Endothelial cell of umbilical vein (primary cell): Measurements from ENCODE around the gene RAD9A. TPM values are rescaled to one million over a fixed set of nuclear protein-coding genes. Genes with fewer than 3 reads are reported as not detected.

Experiments
- BruUV-seq: library from RNA; stranded (reverse); fragments of 400-500 nt; replicated peaks from 2 replicates; lab custom pipeline; 2021; lab: Mats Ljungman, UMichigan
- CTCF ChIA-PET: fragments of 300-600, 350-600 bp; sonication (Branson Sonifier 250); formaldehyde crosslinking; loops from one replicate; lab custom pipeline; 2021; ENCODE audit warnings: antibody characterized with exemption, inconsistent platforms; lab: Charles Lee
- POLR2A ChIA-PET: fragments of 300-600, 350-600 bp; sonication (Branson Sonifier 250); formaldehyde crosslinking; loops from one replicate; lab custom pipeline; 2021; ENCODE audit warnings: antibody characterized with exemption, inconsistent platforms; lab: Charles Lee
- DNase-seq: peaks from one replicate; pipeline ENCODE4 v3.0.0-alpha.2; 2011; ENCODE audit warnings: low read depth, low spot score
- FAIRE-seq: peaks from 2 replicates; lab custom pipeline; 2011; peaks lifted over from hg19 to GRCh38; lab: Jason Lieb, UNC
- H2AFZ ChIP-seq: 2 replicates; pipeline ENCODE4 v1.6.0; 2012; ENCODE audit warnings: low read depth, low read length, control low read depth, inconsistent platforms
- H3K27ac ChIP-seq: 2 replicates; pipeline ENCODE4 v1.5.1; 2011; ENCODE audit warnings: low read depth, mild to moderate bottlenecking, control low read depth, low read length, moderate library complexity; ENCODE audit not compliant: insufficient read depth
- H3K27me3 ChIP-seq, 2 experiments: 2 replicates each; pipeline versions ENCODE4 v1.6.0 to v1.6.1; 2011; ENCODE audit warnings: low read length in 2 of 2, mixed read lengths in 1 of 2; ENCODE audit not compliant: control insufficient read depth in 2 of 2, insufficient read depth in 2 of 2
- H3K36me3 ChIP-seq, 2 experiments: 2 replicates in 1 of 2; 3 replicates in 1 of 2; pipeline ENCODE4 v1.5.1; 2011; ENCODE audit warnings: low read length in 2 of 2, mild to moderate bottlenecking in 1 of 2, moderate library complexity in 1 of 2; ENCODE audit not compliant: control insufficient read depth in 2 of 2, insufficient read depth in 2 of 2; ENCODE audit errors: extremely low read depth in 1 of 2
- H3K4me1 ChIP-seq: 3 replicates; pipeline ENCODE4 v1.5.1; 2011; ENCODE audit warnings: mild to moderate bottlenecking, low read length; ENCODE audit not compliant: control insufficient read depth, insufficient read depth; ENCODE audit errors: extremely low read depth
- H3K4me2 ChIP-seq: 2 replicates; pipeline ENCODE4 v1.6.1; 2011; ENCODE audit warnings: low read length, control low read depth, mixed read lengths; ENCODE audit not compliant: insufficient read depth
- H3K4me3 ChIP-seq, 3 experiments: fragments of 200-600 bp in 1 of 3; sonication (generic), shearing (Covaris generic) in 1 of 3; replicated peaks in 1 of 3; 2 replicates each; pipeline ENCODE4 v1.5.1; 2011 to 2016; ENCODE audit warnings: control low read depth in 3 of 3, low read length in 3 of 3, mild to moderate bottlenecking in 2 of 3, inconsistent platforms in 1 of 3, low read depth in 1 of 3, moderate library complexity in 1 of 3; ENCODE audit not compliant: insufficient read depth in 1 of 3
- H3K79me2 ChIP-seq: 2 replicates; pipeline ENCODE4 v1.6.0; 2012; ENCODE audit warnings: low read length, inconsistent platforms; ENCODE audit not compliant: control insufficient read depth, insufficient read depth
- H3K9ac ChIP-seq: replicated peaks from 2 replicates; pipeline ENCODE3; 2011; ENCODE audit warnings: low read length, control low read depth; ENCODE audit not compliant: insufficient read depth; ENCODE audit errors: extremely low read depth
- H3K9me1 ChIP-seq: replicated peaks from 3 replicates; pipeline ENCODE4 v1.6.0; 2011; ENCODE audit warnings: mild to moderate bottlenecking, low read length; ENCODE audit not compliant: control insufficient read depth, insufficient read depth; ENCODE audit errors: extremely low read depth
- H3K9me3 ChIP-seq: replicated peaks from 2 replicates; pipeline ENCODE4 v1.5.1; 2012; ENCODE audit warnings: low read length, inconsistent platforms; ENCODE audit not compliant: control insufficient read depth, insufficient read depth
- H4K20me1 ChIP-seq: replicated peaks from 2 replicates; pipeline ENCODE3; 2011; ENCODE audit warnings: mild to moderate bottlenecking, low read length; ENCODE audit not compliant: control insufficient read depth, insufficient read depth; ENCODE audit errors: extremely low read depth
- CTCF ChIP-seq, 2 donors: IDR thresholded peaks; 1 replicate in 1 of 2; 2 replicates in 1 of 2; pipeline ENCODE4 v1.5.1; 2011; ENCODE audit warnings: low read length in 2 of 2, mild to moderate bottlenecking in 2 of 2, moderate library complexity in 2 of 2, control low read depth in 1 of 2, inconsistent platforms in 1 of 2, low read depth in 1 of 2; ENCODE audit not compliant: insufficient read depth in 1 of 2; ENCODE audit errors: extremely low read depth in 1 of 2
- EZH2 ChIP-seq: IDR thresholded peaks from 2 replicates; pipeline ENCODE4 v1.6.1; 2012; ENCODE audit warnings: borderline replicate concordance, low read depth, mild to moderate bottlenecking, moderate library complexity, low read length, inconsistent platforms; ENCODE audit not compliant: severe bottlenecking
- FOS ChIP-seq: IDR thresholded peaks from 2 replicates; pipeline ENCODE4 v1.6.1; 2011; ENCODE audit warnings: mild to moderate bottlenecking, low read length, moderate library complexity, borderline replicate concordance; ENCODE audit not compliant: insufficient read depth
- GATA2 ChIP-seq: IDR thresholded peaks from 2 replicates; pipeline ENCODE4 v1.7.0; 2011; ENCODE audit warnings: low read depth, mild to moderate bottlenecking, moderate library complexity, mixed read lengths, low read length; ENCODE audit not compliant: insufficient read length, insufficient read depth
- JUN ChIP-seq: IDR thresholded peaks from 2 replicates; pipeline ENCODE4 v1.6.1; 2011; ENCODE audit warnings: borderline replicate concordance, low read depth; ENCODE audit not compliant: insufficient read length, insufficient read depth
- MAX ChIP-seq: IDR thresholded peaks from 2 replicates; pipeline ENCODE4 v1.6.1; 2011; ENCODE audit not compliant: insufficient read depth, insufficient read length
- MYC ChIP-seq: IDR thresholded peaks from one replicate; pipeline ENCODE4 v1.6.1; 2011; ENCODE audit warnings: mild to moderate bottlenecking, low read depth, low read length
- POLR2A ChIP-seq: IDR thresholded peaks from 2 replicates; pipeline ENCODE4 v1.6.1; 2012; ENCODE audit warnings: low read depth, mild to moderate bottlenecking, control low read depth, low read length
- POLR2AphosphoS5 ChIP-seq: IDR thresholded peaks from 2 replicates; pipeline ENCODE4 v1.6.1; 2012; ENCODE audit warnings: low read depth, mild to moderate bottlenecking, control low read depth, low read length, moderate library complexity; ENCODE audit not compliant: insufficient read depth
- dilution Hi-C: fragments of 300-500 bp; cut with MboI; formaldehyde crosslinking; loops from one replicate; pipeline ENCODE4 v1.15.0; 2019; ENCODE audit warnings: low sequenced_read_pairs; ENCODE audit not compliant: extremely low pct_ligation_motif_present
- intact Hi-C: fragments of 100-400 bp; cut with micrococcal nuclease; formaldehyde crosslinking; loops from one replicate; pipeline ENCODE4 v1.10.0; 2022
- polyA plus RNA-seq, 4 experiments: library from polyadenylated mRNA; depleted of rRNA in 3 of 4; stranded (reverse) in 3 of 4; unstranded in 1 of 4; fragments of >200 nt; gene quantifications; 2 replicates each; pipeline versions ENCODE4 v1.2.1 to v1.2.3, GENCODE V29; 2011 to 2012; ENCODE audit warnings: missing spikeins in 1 of 4
- total RNA-seq: library from RNA; stranded (reverse); gene quantifications from 2 replicates; pipeline ENCODE4 v1.2.3, GENCODE V29; 2021

RAD9A gene
- total and polyA plus RNA-seq, 2 donors (not counting 3 experiments of a cell fraction or from before 2014, with no cell fraction given), result 18.4 to 22.2 TPM

- ChIA-PET CTCF (interaction anchor here (0.9 to 19.7 kb wide), 4 partner anchors 13 to 106 kb away, joined by 4 to 1051 read pairs (median 62); partner anchors contain the start of gene POLD4), POLR2A (no interaction called here)
- Histone ChIP-seq H3K4me1 (peaks cover 28% of the 10 kb centered on the region), H3K79me2 (peaks cover 14% of the 10 kb centered on the region), H3K27me3 (no peaks in the 10 kb centered on the region), H3K36me3 (no peaks in the 10 kb centered on the region), H3K9me3 (no peaks in the 10 kb centered on the region), H3K9me1 (no peaks in the 10 kb centered on the region), H4K20me1 (no peaks in the 10 kb centered on the region), H3K27ac (no peak overlapping the region), H2AFZ (no peak overlapping the region), H3K9ac (no peak overlapping the region), H3K4me3 (no peak overlapping the region), H3K4me2 (no peak overlapping the region)
- FAIRE-seq, result no peak
- DNase-seq, result no peak
- no TSS peak for BruUV-seq
- intact Hi-C loops (no loop called here), dilution Hi-C loops (no loop called here)
- TF ChIP-seq GATA2 (no peak), MYC (no peak), POLR2A (no peak), EZH2 (no peak), MAX (no peak), FOS (no peak), JUN (no peak), POLR2AphosphoS5 (no peak), CTCF (IDR thresholded peaks at IDR 0.05; ENCODE audit: extremely low read depth in 1 of 2, insufficient read depth in 1 of 2, low read depth in 1 of 2, low read length in 2 of 2) (no peak)
Observed at GRCh38 chr11:67368621-67369020, 23.2 kb upstream of the RAD9A start.
